ENCODE measurements around the gene FRMD5.

The FRMD5 gene

DNA sequence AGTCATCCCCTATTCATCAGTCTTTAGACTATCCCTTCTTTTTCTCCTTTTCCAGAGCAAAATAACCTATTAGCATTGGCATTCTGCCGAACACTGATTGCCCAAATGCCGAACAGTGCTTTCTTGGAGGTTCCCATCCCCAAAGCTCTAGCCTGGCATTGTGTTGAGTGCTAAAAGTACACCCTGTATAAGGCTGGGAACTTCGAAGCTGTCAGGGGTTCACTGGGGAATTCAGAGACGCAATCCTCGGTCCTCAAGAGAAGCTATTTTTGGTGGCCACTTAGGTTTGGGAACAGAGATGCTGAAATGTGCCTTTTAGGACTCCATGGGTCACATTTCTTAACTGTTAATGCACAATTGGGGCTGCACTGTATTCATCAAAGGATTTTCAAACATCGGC, 8.4 kb downstream of the FRMD5 start:
- TF ChIP-seq, protein P1, sequence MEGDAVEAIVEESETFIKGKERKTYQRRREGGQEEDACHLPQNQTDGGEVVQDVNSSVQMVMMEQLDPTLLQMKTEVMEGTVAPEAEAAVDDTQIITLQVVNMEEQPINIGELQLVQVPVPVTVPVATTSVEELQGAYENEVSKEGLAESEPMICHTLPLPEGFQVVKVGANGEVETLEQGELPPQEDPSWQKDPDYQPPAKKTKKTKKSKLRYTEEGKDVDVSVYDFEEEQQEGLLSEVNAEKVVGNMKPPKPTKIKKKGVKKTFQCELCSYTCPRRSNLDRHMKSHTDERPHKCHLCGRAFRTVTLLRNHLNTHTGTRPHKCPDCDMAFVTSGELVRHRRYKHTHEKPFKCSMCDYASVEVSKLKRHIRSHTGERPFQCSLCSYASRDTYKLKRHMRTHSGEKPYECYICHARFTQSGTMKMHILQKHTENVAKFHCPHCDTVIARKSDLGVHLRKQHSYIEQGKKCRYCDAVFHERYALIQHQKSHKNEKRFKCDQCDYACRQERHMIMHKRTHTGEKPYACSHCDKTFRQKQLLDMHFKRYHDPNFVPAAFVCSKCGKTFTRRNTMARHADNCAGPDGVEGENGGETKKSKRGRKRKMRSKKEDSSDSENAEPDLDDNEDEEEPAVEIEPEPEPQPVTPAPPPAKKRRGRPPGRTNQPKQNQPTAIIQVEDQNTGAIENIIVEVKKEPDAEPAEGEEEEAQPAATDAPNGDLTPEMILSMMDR (IDR thresholded peaks at IDR 0.05; ENCODE audit: borderline replicate concordance, extremely low read depth, low read length, poor library complexity, severe bottlenecking): no peak
- TF ChIP-seq EZH2 (IDR thresholded peaks at IDR 0.05; ENCODE audit: borderline replicate concordance, low read depth, low read length, severe bottlenecking): no peak
- H3K36me3 ChIP-seq (ENCODE audit: insufficient read depth, low read length): no peaks in the 10 kb centered on the region
- no peak overlapping the region for H3K27ac ChIP-seq (ENCODE audit: low read length)
- no peak overlapping the region for H2AFZ ChIP-seq (ENCODE audit: low read depth, low read length)
- no peak overlapping the region for H3K9ac ChIP-seq (ENCODE audit: low read depth, low read length)
- DNase-seq: no peak
- no peak overlapping the region for H3K4me2 ChIP-seq (ENCODE audit: insufficient read depth, low read length)
- no peak for ATAC-seq (ENCODE audit: insufficient read depth, low read depth)
- H3K4me1 ChIP-seq (ENCODE audit: insufficient read depth, low read length): no peaks in the 10 kb centered on the region
- no peaks in the 10 kb centered on the region for H3K9me3 ChIP-seq (ENCODE audit: insufficient read depth, low read length, severe bottlenecking)
- no peak overlapping the region for H3K4me3 ChIP-seq (ENCODE audit: low read depth in 1 of 2, low read length in 2 of 2)
- H3K27me3 ChIP-seq (ENCODE audit: insufficient read depth, low read length, poor library complexity): peaks cover 11% of the 10 kb centered on the region
- no peaks in the 10 kb centered on the region for H3K79me2 ChIP-seq (ENCODE audit: insufficient read depth, low read length)
- H4K20me1 ChIP-seq (ENCODE audit: insufficient read depth, low read length): no peaks in the 10 kb centered on the region

DNA sequence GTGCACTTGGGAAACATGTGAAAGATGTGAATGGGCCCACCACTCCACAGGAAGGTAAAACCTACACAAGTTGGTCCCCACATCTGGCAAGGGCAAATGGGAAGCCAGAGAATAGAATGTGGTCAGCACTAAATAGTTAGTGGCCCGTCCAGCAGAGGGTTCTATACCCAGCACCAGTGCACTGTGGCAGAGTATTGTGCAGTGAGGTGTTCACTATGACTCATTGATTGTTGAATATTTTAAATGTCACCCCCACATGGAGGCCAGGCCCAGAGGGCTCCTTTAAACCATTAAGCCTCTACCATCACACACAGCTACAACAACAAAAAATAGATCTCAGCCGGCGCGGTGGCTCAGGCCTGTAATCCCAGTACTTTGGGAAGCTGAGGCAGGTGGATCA, 11.7 kb downstream of the FRMD5 start:
- Histone ChIP-seq H3K36me3 (ENCODE audit: insufficient read depth, low read length) (no peaks in the 10 kb centered on the region), H3K4me1 (ENCODE audit: insufficient read depth, low read length) (no peaks in the 10 kb centered on the region), H3K4me2 (ENCODE audit: insufficient read depth, low read length) (no peak overlapping the region), H3K9ac (ENCODE audit: low read depth, low read length) (no peak overlapping the region), H3K9me3 (ENCODE audit: insufficient read depth, low read length, severe bottlenecking) (no peaks in the 10 kb centered on the region), H3K27me3 (ENCODE audit: insufficient read depth, low read length, poor library complexity) (peaks cover 6% of the 10 kb centered on the region), H4K20me1 (ENCODE audit: insufficient read depth, low read length) (no peaks in the 10 kb centered on the region), H3K79me2 (ENCODE audit: insufficient read depth, low read length) (no peaks in the 10 kb centered on the region), H2AFZ (ENCODE audit: low read depth, low read length) (no peak overlapping the region), H3K27ac (ENCODE audit: low read length) (no peak overlapping the region), H3K4me3 (ENCODE audit: low read depth in 1 of 2, low read length in 2 of 2) (no peak overlapping the region)
- ATAC-seq (ENCODE audit: insufficient read depth, low read depth) (no peak), DNase-seq (no peak)
- no peak for TF ChIP-seq EZH2 (IDR thresholded peaks at IDR 0.05; ENCODE audit: borderline replicate concordance, low read depth, low read length, severe bottlenecking)
- TF ChIP-seq, protein P1 (IDR thresholded peaks at IDR 0.05; ENCODE audit: borderline replicate concordance, extremely low read depth, low read length, poor library complexity, severe bottlenecking): no peak

DNA sequence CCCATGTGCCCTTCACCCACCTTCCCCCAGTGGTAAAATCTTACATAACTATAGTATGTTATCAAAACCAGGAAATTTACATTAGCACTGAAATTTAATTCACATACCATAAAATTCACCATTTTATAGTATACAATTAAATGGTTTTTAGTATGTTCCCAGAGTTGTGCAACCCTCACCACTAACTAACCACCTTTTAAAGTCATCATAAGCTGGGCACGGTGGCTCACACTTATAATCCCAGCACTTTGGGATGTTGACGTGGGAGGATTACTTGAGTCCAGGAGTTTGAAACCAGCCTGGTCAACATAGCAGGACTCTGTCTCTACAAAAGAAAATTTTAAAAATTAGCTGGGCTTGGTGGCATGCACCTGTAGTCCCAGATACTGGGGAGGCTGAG, 13.7 kb downstream of the FRMD5 start:
- Histone ChIP-seq H2AFZ (ENCODE audit: low read depth, low read length) (no peak overlapping the region), H3K4me2 (ENCODE audit: insufficient read depth, low read length) (no peak overlapping the region), H3K27me3 (ENCODE audit: insufficient read depth, low read length, poor library complexity) (peaks cover under 1% of the 10 kb centered on the region), H3K79me2 (ENCODE audit: insufficient read depth, low read length) (no peaks in the 10 kb centered on the region), H3K9ac (ENCODE audit: low read depth, low read length) (no peak overlapping the region), H3K4me3 (ENCODE audit: low read depth in 1 of 2, low read length in 2 of 2) (no peak overlapping the region), H3K27ac (ENCODE audit: low read length) (no peak overlapping the region), H3K36me3 (ENCODE audit: insufficient read depth, low read length) (no peaks in the 10 kb centered on the region), H4K20me1 (ENCODE audit: insufficient read depth, low read length) (no peaks in the 10 kb centered on the region), H3K9me3 (ENCODE audit: insufficient read depth, low read length, severe bottlenecking) (no peaks in the 10 kb centered on the region), H3K4me1 (ENCODE audit: insufficient read depth, low read length) (no peaks in the 10 kb centered on the region)
- no peak for ATAC-seq (ENCODE audit: insufficient read depth, low read depth)
- no peak for TF ChIP-seq EZH2 (IDR thresholded peaks at IDR 0.05; ENCODE audit: borderline replicate concordance, low read depth, low read length, severe bottlenecking)
- TF ChIP-seq, protein P1 (IDR thresholded peaks at IDR 0.05; ENCODE audit: borderline replicate concordance, extremely low read depth, low read length, poor library complexity, severe bottlenecking): no peak
- no peak for DNase-seq

DNA sequence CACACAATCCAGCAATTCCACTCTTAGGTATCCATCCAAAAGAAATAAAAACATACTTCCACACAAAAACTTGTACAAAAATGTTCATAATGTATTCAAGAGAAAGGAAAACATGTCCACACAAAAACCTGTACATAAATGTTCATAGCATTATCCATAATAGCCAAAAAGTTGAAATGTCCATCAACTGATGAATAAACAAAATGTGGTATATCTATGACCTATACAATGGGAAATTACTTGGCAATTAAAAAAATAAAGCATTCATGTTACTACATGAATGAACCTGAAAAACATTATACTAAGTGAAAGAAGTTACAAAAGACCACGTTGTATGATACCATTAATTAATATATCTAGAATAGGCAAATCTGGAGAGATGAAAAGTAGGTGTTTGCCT, 17.9 kb downstream of the FRMD5 start:
- no peaks in the 10 kb centered on the region for H3K79me2 ChIP-seq (ENCODE audit: insufficient read depth, low read length)
- H3K36me3 ChIP-seq (ENCODE audit: insufficient read depth, low read length): no peaks in the 10 kb centered on the region
- no peak overlapping the region for H3K9ac ChIP-seq (ENCODE audit: low read depth, low read length)
- DNase-seq: no peak
- no peak overlapping the region for H3K27ac ChIP-seq (ENCODE audit: low read length)
- TF ChIP-seq, protein P1 (IDR thresholded peaks at IDR 0.05; ENCODE audit: borderline replicate concordance, extremely low read depth, low read length, poor library complexity, severe bottlenecking): no peak
- no peak for TF ChIP-seq EZH2 (IDR thresholded peaks at IDR 0.05; ENCODE audit: borderline replicate concordance, low read depth, low read length, severe bottlenecking)
- H3K4me2 ChIP-seq (ENCODE audit: insufficient read depth, low read length): no peak overlapping the region
- no peaks in the 10 kb centered on the region for H3K4me1 ChIP-seq (ENCODE audit: insufficient read depth, low read length)
- ATAC-seq (ENCODE audit: insufficient read depth, low read depth): no peak
- H3K27me3 ChIP-seq (ENCODE audit: insufficient read depth, low read length, poor library complexity): peaks cover 4% of the 10 kb centered on the region
- H2AFZ ChIP-seq (ENCODE audit: low read depth, low read length): no peak overlapping the region
- no peaks in the 10 kb centered on the region for H3K9me3 ChIP-seq (ENCODE audit: insufficient read depth, low read length, severe bottlenecking)
- no peak overlapping the region for H3K4me3 ChIP-seq (ENCODE audit: low read depth in 1 of 2, low read length in 2 of 2)
- H4K20me1 ChIP-seq (ENCODE audit: insufficient read depth, low read length): no peaks in the 10 kb centered on the region
